H1 (cell line): ENCODE data around the gene YARS1. TPM values are rescaled to one million over a fixed set of nuclear protein-coding genes. Genes with fewer than 3 reads are reported as not detected.

Experiments
- CBX8 ChIP-seq: fragments of 300-800, 300-1000 bp; sonication (generic); IDR thresholded peaks from 2 replicates; pipeline ENCODE4 v1.7.1; 2016; ENCODE audit warnings: low read depth, low read length, borderline replicate concordance
- CTCF ChIP-seq, 3 experiments: IDR thresholded peaks; 1 replicate in 2 of 3; 2 replicates in 1 of 3; pipeline versions ENCODE4 v1.5.1 to v1.6.1; 2011; ENCODE audit warnings: low read length in 3 of 3, mild to moderate bottlenecking in 3 of 3, inconsistent platforms in 2 of 3, low read depth in 1 of 3, moderate library complexity in 1 of 3; ENCODE audit not compliant: insufficient read depth in 1 of 3; ENCODE audit errors: control extremely low read depth in 1 of 3
- GTF2F1 ChIP-seq: IDR thresholded peaks from 2 replicates; pipeline ENCODE4 v1.6.1; 2012; ENCODE audit warnings: low read depth, low read length, improper control_type of control experiment, borderline replicate concordance
- PHF8 ChIP-seq: fragments of 200-600 bp; sonication (generic); conservative IDR thresholded peaks from 2 replicates; pipeline ENCODE4 v1.7.1; 2012; ENCODE audit warnings: low read depth, mild to moderate bottlenecking, inconsistent platforms, low read length, moderate library complexity
- POLR2AphosphoS5 ChIP-seq: IDR thresholded peaks from 2 replicates; pipeline ENCODE4 v1.6.1; 2011; ENCODE audit warnings: low read depth, low read length
- POU5F1 ChIP-seq: IDR thresholded peaks from 2 replicates; pipeline ENCODE4 v1.6.1; 2011; ENCODE audit warnings: low read depth, mild to moderate bottlenecking, low read length, moderate library complexity
- RAD21 ChIP-seq, 2 experiments: IDR thresholded peaks in 1 of 2; conservative IDR thresholded peaks in 1 of 2; 2 replicates each; pipeline ENCODE4 v1.6.1; 2011; ENCODE audit warnings: low read depth in 2 of 2, low read length in 2 of 2, improper control_type of control experiment in 1 of 2, inconsistent platforms in 1 of 2, mild to moderate bottlenecking in 1 of 2, moderate library complexity in 1 of 2
- RBBP5 ChIP-seq: IDR thresholded peaks from 2 replicates; pipeline ENCODE4 v1.7.1; 2012; ENCODE audit warnings: low read depth, mild to moderate bottlenecking, inconsistent platforms, low read length, moderate library complexity, borderline replicate concordance
- RFX5 ChIP-seq: IDR thresholded peaks from 2 replicates; pipeline ENCODE4 v1.6.1; 2011; ENCODE audit warnings: low read depth, low read length, improper control_type of control experiment, borderline replicate concordance
- SAP30 ChIP-seq: fragments of 300-600 bp; sonication (generic); IDR thresholded peaks from 2 replicates; pipeline ENCODE4 v1.7.1; 2012; ENCODE audit warnings: low read length, moderate library complexity, mild to moderate bottlenecking, inconsistent platforms; ENCODE audit not compliant: insufficient read depth, insufficient replicate concordance
- SIN3A ChIP-seq, 2 experiments: IDR thresholded peaks in 1 of 2; conservative IDR thresholded peaks in 1 of 2; 2 replicates each; pipeline ENCODE4 v1.6.1; 2011 to 2012; ENCODE audit warnings: low read length in 2 of 2, improper control_type of control experiment in 1 of 2, low read depth in 1 of 2, mild to moderate bottlenecking in 1 of 2
- SP2 ChIP-seq: IDR thresholded peaks from 2 replicates; pipeline ENCODE4 v1.6.1; 2012; ENCODE audit warnings: mild to moderate bottlenecking, low read length, inconsistent platforms
- TAF1 ChIP-seq: IDR thresholded peaks from 2 replicates; pipeline ENCODE4 v1.6.1; 2011; ENCODE audit warnings: mild to moderate bottlenecking, low read depth, low read length
- TAF7 ChIP-seq: optimal IDR thresholded peaks from 2 replicates; pipeline ENCODE3; 2011; ENCODE audit warnings: low read depth, mild to moderate bottlenecking, inconsistent platforms, low read length, moderate library complexity, borderline replicate concordance
- TBP ChIP-seq: IDR thresholded peaks from 2 replicates; pipeline ENCODE4 v1.6.1; 2011; ENCODE audit warnings: low read depth, low read length, improper control_type of control experiment
- polyA plus RNA-seq, 7 experiments: library from polyadenylated mRNA; depleted of rRNA in 3 of 7; stranded (reverse) in 5 of 7; unstranded in 2 of 7; fragments of >200 nt in 5 of 7; fragments of 200-250 nt in 2 of 7; gene quantifications; 1 replicate in 5 of 7; 2 replicates in 1 of 7; 4 replicates in 1 of 7; pipeline versions ENCODE4 v1.2.1 to v1.2.3, GENCODE V29; 2011 to 2013; ENCODE audit warnings: missing spikeins in 2 of 7, mixed read lengths in 2 of 7
- total RNA-seq: library from RNA; stranded (reverse); fragmentation: NEBNext Ultra II Directional; extraction: Animal tissue kit (Norgen Biotek cat#: 25700); gene quantifications from 2 replicates; pipeline ENCODE4 v1.2.1, GENCODE V29; 2021

YARS1 gene
- total and polyA plus RNA-seq, 2 of the 8 experiments (the other 6 are each of a cell fraction or from before 2014, with no cell fraction given) = 47.1 to 226 TPM

DNA sequence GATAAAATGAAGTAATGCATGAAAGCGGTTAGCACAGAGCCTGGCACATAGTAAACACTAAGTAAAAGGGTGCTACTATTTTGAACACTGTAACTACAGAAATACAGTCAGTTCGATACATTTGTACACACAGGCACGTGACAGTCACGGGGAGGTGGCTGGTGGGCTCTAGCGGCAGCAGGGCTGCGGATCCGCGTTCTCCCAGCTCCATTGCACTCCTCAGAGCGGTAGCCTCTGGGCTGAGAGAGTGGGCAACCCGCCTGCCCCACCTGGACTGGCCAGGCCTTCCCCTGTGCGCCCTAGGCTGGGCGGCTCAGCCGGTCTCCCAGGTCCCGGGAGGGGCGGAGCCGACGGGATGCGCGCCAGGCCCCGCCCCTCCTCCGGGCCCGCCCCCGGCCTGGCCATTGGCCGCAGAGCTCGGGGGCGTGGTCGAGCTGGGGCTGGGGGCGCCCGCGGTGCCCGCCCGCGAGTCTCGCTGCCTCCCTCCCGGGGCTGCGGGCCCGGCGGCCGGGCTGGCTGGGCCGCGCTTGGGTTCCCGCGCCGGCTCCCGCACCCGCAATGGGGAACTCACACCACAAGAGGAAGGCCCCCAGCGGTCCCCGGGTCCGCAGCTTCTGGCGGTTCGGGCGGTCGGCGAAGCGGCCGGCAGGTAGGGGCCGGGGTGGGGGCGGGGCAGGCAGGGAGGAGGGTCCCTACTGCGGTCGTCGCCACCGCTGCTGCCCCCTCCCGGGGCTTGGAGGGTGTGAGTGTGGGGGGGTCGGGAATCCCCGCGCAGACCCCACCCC lies 63.4 kb downstream of the YARS1 start (continued):
- no peak for TF ChIP-seq SAP30
- peak; percentile 79; the same call in 1 of the 2 replicates for TF ChIP-seq POLR2AphosphoS5
- TF ChIP-seq RBBP5 = 0 out of 2 replicates have a peak, but pooled peaks have one; percentile 4
- no peak for TF ChIP-seq GTF2F1
- peak; percentile 3 to 15; a peak in 2 of 4 replicates for TF ChIP-seq RAD21 (IDR thresholded peaks at IDR 0.05 in 1 of 2, conservative IDR thresholded peaks at IDR 0.05 in 1 of 2; ENCODE audit: low read depth in 2 of 2, low read length in 2 of 2)
- TF ChIP-seq CTCF (IDR thresholded peaks at IDR 0.05; ENCODE audit: control extremely low read depth in 1 of 3, insufficient read depth in 1 of 3, low read depth in 1 of 3, low read length in 3 of 3) = peak in 1 of 3 experiments; percentile 26; a peak in 1 of 4 replicates
- TF ChIP-seq SIN3A (conservative IDR thresholded peaks at IDR 0.05 in 1 of 2, IDR thresholded peaks at IDR 0.05 in 1 of 2; ENCODE audit: low read depth in 1 of 2, low read length in 2 of 2) = 0 out of 4 replicates have a peak, but pooled peaks of 1 of the 2 experiments have one; percentile 10
- peak; percentile 67; the same call in 1 of the 2 replicates for TF ChIP-seq TBP
- TF ChIP-seq TAF1 = peak; percentile 84
- peak; percentile 49 for TF ChIP-seq PHF8
- no peak for TF ChIP-seq SP2
- no peak for TF ChIP-seq RFX5
- no peak for TF ChIP-seq CBX8
- no peak for TF ChIP-seq POU5F1
- peak; percentile 44 for TF ChIP-seq TAF7
